Non-pigmented ciliary epithelial cell (primary cell): ENCODE data around the gene U2SURP.
"Not testable (repeated sequence)": the region's sequence is repeated elsewhere in the genome, so short reads cannot be mapped to it uniquely, and the experiment has no call there.

Source experiments
- DNase-seq: peaks from one replicate; pipeline ENCODE4 v3.0.0-alpha.2; 2010; ENCODE audit warnings: low read depth

The U2SURP gene

DNA sequence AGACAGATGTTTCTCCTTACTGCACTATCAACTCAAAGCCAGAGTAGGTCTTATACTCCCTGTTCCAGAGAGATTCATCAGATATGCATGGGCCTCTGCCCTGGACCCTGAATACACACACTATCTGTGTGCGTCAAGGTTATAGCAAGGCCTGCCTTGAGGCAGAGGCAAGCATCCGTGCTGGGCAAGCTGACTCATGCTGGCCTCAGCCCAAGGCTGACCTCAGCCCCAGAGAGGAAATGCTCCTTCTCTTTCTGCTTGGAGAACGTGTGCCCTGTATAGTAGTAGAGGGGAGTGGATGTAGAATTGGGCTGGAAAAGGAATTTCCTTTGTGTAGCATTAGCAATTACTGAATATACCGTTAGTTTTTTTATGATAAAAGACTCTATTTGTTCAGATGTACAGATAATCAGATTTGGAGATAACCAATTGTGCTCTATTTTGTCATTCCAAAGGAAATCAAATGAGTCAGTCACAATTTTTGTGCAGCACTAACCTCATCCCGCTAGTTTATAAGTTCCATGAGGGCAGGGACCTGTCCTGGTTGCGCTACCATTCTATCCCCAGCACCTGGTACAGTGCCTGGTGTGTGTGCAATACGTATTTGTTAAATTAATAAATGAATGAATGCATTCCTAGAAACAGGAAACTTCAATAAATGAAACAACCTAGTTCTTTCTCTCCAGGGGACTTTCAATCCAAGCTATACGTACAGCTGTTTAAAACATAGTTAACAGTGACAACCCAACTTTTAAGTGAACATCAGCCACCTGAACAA, 24.6 kb upstream of the U2SURP start:
- DNase-seq, result peak; percentile 89

DNA sequence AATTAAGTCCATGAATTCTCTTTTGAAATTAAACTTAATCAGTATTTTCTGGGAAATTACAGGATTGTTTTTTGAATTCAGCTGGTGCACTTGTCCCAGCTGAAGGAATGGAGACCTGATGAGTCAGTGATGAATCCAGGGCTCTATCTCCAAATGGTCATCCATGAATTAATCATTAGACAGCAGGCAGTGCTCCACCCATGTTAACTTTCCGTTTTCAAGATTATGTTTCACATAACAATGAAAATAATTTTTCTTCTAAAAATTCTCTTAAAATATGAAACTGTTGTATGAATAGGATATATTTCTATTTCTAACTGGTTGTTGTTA, 24.0 kb upstream of the U2SURP start:
- DNase-seq, result no peak

- DNase-seq, result no peak
Observed at GRCh38 chr3:142981108-142981507, 20.3 kb upstream of the U2SURP start.

- no peak for DNase-seq
Observed at GRCh38 chr3:142982038-142982773, 19.2 kb upstream of the U2SURP start.

DNA sequence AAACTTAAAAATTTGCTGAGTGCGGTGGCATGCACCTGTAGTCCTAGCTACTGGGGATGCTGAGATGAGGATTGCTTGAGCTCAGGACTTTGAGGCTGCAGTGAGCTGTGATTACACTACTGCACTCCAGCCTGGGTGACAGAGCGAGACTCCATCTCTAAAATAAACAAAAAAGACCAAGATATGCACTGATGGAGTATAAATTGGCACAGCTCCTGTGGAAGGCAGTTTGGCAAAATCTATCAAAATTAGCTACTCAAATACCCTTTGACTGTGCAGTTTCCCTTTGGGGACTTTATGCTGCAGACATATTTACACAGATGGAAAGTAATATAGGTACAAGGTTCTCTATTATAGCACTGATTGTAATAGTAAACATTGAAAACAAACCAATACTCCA, 18.1 kb upstream of the U2SURP start:
- DNase-seq, result no peak

- no peak for DNase-seq
Observed at GRCh38 chr3:142984255-142984654, 17.1 kb upstream of the U2SURP start.

- no peak for DNase-seq
Observed at GRCh38 chr3:142987080-142987700, 14.2 kb upstream of the U2SURP start.

DNA sequence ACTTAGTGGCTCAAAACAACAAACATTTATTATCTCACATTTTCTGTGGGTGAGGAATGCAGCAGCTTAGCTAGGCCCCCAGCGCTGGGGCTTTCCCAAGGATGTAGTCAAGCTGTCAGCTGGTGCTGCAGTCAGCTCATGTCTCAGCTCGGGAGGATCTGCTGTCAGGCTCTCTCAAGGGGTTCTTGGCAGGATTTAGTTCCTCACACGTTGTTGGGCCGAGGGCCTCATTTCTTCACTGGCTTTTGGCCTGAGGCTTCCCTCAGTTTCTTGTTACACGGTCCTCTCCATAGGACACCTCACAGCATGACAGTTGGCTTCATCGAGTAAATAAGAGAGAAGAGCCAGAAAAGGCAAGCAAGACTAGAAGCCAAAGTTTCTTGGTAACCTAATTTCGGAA, 13.7 kb upstream of the U2SURP start:
- no peak for DNase-seq

GRCh38 chr3:142988221-142988620, 13.1 kb upstream of the U2SURP start:
- DNase-seq, result not testable (repeated sequence)

DNA sequence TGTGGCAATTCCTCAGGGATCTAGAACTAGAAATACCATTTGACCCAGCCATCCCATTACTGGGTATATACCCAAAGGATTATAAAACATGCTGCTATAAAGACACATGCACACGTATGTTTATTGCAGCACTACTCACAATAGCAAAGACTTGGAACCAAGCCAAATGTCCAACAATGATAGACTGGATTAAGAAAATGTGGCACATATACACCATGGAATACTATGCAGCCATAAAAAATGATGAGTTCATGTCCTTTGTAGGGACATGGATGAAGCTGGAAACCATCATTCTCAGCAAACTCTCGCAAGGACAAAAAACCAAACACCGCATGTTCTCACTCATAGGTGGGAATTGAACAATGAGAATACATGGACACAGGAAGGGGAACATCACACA, 12.5 kb upstream of the U2SURP start:
- not testable (repeated sequence) for DNase-seq

- DNase-seq, result no peak
Observed at GRCh38 chr3:142990721-142991120, 10.6 kb upstream of the U2SURP start.

GRCh38 chr3:142992323-142992722, 9.0 kb upstream of the U2SURP start:
- DNase-seq, result no peak

- DNase-seq, result no peak
Observed at GRCh38 chr3:142993958-142994442, 7.4 kb upstream of the U2SURP start.

- no peak for DNase-seq
Observed at GRCh38 chr3:142997330-142997729, 4.0 kb upstream of the U2SURP start.

- no peak for DNase-seq
Observed at GRCh38 chr3:142998439-142998838, 2.9 kb upstream of the U2SURP start.

DNA sequence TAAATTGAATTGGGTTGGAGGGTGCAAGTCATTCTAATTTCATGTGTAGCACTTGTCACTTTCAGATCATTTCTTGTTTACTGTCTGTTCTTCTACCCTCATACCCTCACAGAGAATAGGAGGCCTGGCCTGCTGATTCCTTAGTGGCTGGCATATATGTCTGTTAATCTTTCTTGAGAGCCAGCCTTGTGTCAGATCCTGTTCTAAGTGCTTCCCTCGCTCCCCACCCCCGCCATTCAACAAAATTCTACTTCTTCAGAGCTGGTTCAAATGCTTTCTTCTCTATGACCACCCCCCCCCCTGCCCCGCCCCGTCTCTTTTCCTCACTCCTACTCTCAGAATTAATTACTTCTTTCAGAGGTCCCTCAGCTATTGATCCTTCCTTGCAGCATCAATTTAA, 1.5 kb upstream of the U2SURP start:
- DNase-seq, result no peak

GRCh38 chr3:143000528-143000927, 842 bp upstream of the U2SURP start:
- no peak for DNase-seq

- DNase-seq, result no peak
Observed at GRCh38 chr3:143001034-143001368, 369 bp upstream of the U2SURP start.

GRCh38 chr3:143002083-143002712, 828 bp downstream of the U2SURP start:
- DNase-seq, result no peak

DNA sequence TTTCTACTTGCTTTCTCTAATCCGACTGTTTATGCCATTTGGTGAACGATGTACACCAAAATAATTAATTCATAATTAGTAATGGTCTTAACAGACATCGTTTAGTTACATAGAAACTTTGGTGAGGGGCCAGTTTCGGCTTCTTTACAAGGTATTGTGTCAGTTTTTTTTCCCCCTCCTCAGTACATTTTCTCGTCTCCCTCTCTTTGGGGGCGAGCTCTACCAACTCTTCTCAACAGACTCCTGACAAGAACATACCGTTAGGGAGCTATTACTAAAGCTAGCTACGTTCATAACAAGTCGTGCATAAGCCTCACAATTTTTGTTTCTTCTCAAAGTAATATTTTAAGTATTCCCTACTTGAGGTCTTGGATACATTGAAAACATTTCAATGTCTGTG, 1.4 kb downstream of the U2SURP start:
- DNase-seq, result no peak

DNA sequence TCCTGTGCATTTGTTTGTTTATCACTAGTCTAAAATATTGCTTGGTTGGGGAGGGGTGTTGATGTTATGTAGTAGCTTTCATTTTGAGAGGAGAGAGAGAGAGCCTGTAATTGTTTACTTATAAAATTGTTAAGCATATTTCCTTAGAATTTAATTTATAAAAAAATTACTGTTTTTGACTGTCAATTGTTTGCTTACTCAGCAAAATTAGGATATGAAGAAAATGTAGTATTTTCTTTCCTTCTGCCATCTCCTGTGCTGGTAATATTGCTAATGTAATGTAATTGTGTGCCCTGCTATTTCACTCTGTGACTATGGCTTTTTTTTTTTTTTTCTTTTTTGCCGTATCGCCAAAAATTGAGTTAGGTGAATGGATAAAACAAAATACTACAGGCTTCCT, 3.5 kb downstream of the U2SURP start:
- no peak for DNase-seq

DNA sequence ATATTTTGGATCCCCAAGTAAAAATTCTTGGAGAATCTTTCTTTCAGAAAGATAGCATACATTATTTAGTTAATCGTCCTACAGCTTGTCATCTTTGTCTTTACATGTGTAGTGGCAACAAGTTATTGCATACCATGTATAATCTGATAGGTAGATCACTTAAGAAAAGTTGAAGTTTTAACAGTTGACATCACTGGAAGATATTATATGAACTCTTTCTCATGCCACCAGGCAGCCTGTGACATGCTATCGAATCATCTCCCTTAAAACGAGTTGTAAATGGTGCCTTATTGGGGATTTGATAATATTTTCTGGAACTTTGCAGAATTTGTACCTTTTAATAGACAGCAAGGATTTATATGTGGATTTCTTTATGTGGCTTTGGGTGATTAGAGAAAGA, 8.7 kb downstream of the U2SURP start:
- DNase-seq, result no peak

DNA sequence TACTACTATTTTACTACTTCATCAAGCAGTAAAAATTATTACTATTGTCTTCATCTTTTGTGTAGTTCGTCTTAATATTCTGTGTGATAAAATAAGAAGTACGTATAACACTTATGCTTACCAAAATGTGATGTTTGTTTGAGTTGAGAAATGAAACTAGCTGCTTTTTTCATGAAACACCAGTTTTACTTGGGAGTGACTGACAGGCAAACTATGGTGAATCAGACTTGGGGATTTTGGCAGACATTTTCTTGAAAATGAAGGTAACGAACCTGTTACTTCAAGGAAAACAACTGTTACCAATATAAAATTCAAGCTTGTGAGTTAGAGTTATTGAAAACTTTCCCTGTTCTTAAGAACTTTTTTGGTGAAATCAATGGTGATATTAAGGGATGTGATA, 10.3 kb downstream of the U2SURP start:
- no peak for DNase-seq
